ENCODE data around the gene DPY19L1.

GRCh38 chr7:35035511-35035961, 1.7 kb downstream of the DPY19L1 start:
- TF ChIP-seq EZH2 (IDR thresholded peaks at IDR 0.05; ENCODE audit: low read depth) (no peak), CTCF (conservative IDR thresholded peaks at IDR 0.05) (peak; percentile 55; the same call in 1 of the 2 replicates)

Measured in PC-9 (cell line).